Heart left ventricle (tissue), 11 donors: Measurements from ENCODE around the gene ZC3H18. TPM values are rescaled to one million over a fixed set of nuclear protein-coding genes. Genes with fewer than 3 reads are reported as not detected.

Experiments used
- polyA plus RNA-seq, 2 donors: library from polyadenylated mRNA; stranded (reverse); fragments of 200-250 nt; gene quantifications; one replicate each; pipeline ENCODE4 v1.2.3, GENCODE V29; 2013
- total RNA-seq, 9 donors: library from RNA; depleted of rRNA in 2 of 9; stranded (reverse); fragments of >200 nt in 2 of 9; fragmentation: NEBNext Ultra II Directional in 3 of 9; extraction: Animal tissue kit (Norgen Biotek cat#: 25700) in 3 of 9; gene quantifications; one replicate each; pipeline versions ENCODE4 v1.1.0 to v1.2.4, GENCODE V29; 2016 to 2023
- donor health status: ischemic (EF 13 %, LVEDD 7.1; RV severe dilation, severe dysfunction).
- donor health status: healthy with polysubstance abuse.
- donor health status: DM: no; HTN: yes; CAD: no.
- donor health status: DM: no; HTN: no; CAD: no.
- donor health status: ischemic (EF 25% LVEDD 5.7; RV mildly dilated, moderate dysfunction).
- donor health status: healthy.
- donor health status: DM: yes; HTN: yes; CAD: no.
- donor health status: PGD.
- donor health status: nonischemic (EF 23%, LVEDD 6.1; RV moderate dilation, normal function).

ZC3H18 gene
- total and polyA plus RNA-seq, 11 donors: 8.4 to 28.4 (median 21.9) TPM

Other genes starting within 250 kb of the ZC3H18 start
- 1 to 10 TPM in 5 of 9 donors, under 1 TPM in 4; 0.48 to 2.8 (median 1.0) TPM for gene ZNF469, start 187.4 kb upstream of the ZC3H18 start, total RNA-seq
- gene ZNF469, start 187.4 kb upstream of the ZC3H18 start, polyA plus RNA-seq: under 1 TPM; 0.72 to 0.76 TPM
- 1 to 10 TPM; 1.3 to 6.1 (median 4.1) TPM for gene ZFPM1, start 117.1 kb upstream of the ZC3H18 start, total RNA-seq
- 1 to 10 TPM; 1.6 to 6.3 TPM for gene ZFPM1, start 117.1 kb upstream of the ZC3H18 start, polyA plus RNA-seq
- gene IL17C, start 68.2 kb downstream of the ZC3H18 start, total RNA-seq: not detected
- gene IL17C, start 68.2 kb downstream of the ZC3H18 start, polyA plus RNA-seq: not detected
- gene CYBA, start 80.7 kb downstream of the ZC3H18 start, total RNA-seq: 100 to 1,000 TPM in 1 of 9 donors, 10 to 100 TPM in 8; 22.6 to 227 (median 34.4) TPM
- gene CYBA, start 80.7 kb downstream of the ZC3H18 start, polyA plus RNA-seq: 10 to 100 TPM; 46.5 to 48.8 TPM
- 10 to 100 TPM; 17.5 to 26.8 (median 20.6) TPM for gene MVD, start 92.7 kb downstream of the ZC3H18 start, total RNA-seq
- gene MVD, start 92.7 kb downstream of the ZC3H18 start, polyA plus RNA-seq: 10 to 100 TPM; 22.3 to 41.2 TPM
- gene SNAI3, start 116.1 kb downstream of the ZC3H18 start, total RNA-seq: 1 to 10 TPM in 6 of 9 donors, under 1 TPM in 3; 0.76 to 9.5 (median 1.4) TPM
- gene SNAI3, start 116.1 kb downstream of the ZC3H18 start, polyA plus RNA-seq: 1 to 10 TPM; 1.7 to 4.4 TPM
- 10 to 100 TPM in 8 of 9 donors, 1 to 10 TPM in 1; 9.3 to 28.5 (median 15.4) TPM for gene RNF166, start 136.0 kb downstream of the ZC3H18 start, total RNA-seq
- gene RNF166, start 136.0 kb downstream of the ZC3H18 start, polyA plus RNA-seq: 10 to 100 TPM; 14.7 to 21.8 TPM
- gene CTU2, start 136.1 kb downstream of the ZC3H18 start, total RNA-seq: 10 to 100 TPM in 7 of 9 donors, 1 to 10 TPM in 2; 6.5 to 20.8 (median 12.3) TPM
- gene CTU2, start 136.1 kb downstream of the ZC3H18 start, polyA plus RNA-seq: 10 to 100 TPM; 16.0 to 20.8 TPM
- gene PIEZO1, start 214.8 kb downstream of the ZC3H18 start, total RNA-seq: 10 to 100 TPM; 14.2 to 59.7 (median 19.7) TPM
- 10 to 100 TPM; 31.2 to 45.0 TPM for gene PIEZO1, start 214.8 kb downstream of the ZC3H18 start, polyA plus RNA-seq
- gene CDT1, start 233.4 kb downstream of the ZC3H18 start, total RNA-seq: 1 to 10 TPM in 4 of 9 donors, under 1 TPM in 5; 0.23 to 6.1 (median 0.70) TPM
- gene CDT1, start 233.4 kb downstream of the ZC3H18 start, polyA plus RNA-seq: under 1 TPM; 0.19 to 0.40 TPM
- gene APRT, start 241.5 kb downstream of the ZC3H18 start, total RNA-seq: 10 to 100 TPM; 26.6 to 75.8 (median 44.2) TPM
- 100 to 1,000 TPM in 1 of 2 donors, 10 to 100 TPM in 1; 62.6 to 129 TPM for gene APRT, start 241.5 kb downstream of the ZC3H18 start, polyA plus RNA-seq